Ovary (tissue), 3 donors: ENCODE results near the gene HNRNPC.

Source experiments
- CTCF ChIP-seq, 3 donors: fragments of 450-650 bp in 2 of 3; fragments of 200-600 bp in 1 of 3; IDR thresholded peaks; one replicate each; pipeline versions ENCODE4 v1.5.1 to v1.8.0; 2016 to 2022; ENCODE audit warnings: antibody characterized with exemption in 3 of 3, mild to moderate bottlenecking in 1 of 3
- EP300 ChIP-seq: sonication (generic); formaldehyde crosslinking; IDR thresholded peaks from one replicate; pipeline ENCODE4 v1.6.1; 2017; ENCODE audit warnings: antibody characterized with exemption
- POLR2A ChIP-seq: fragments of 450-650 bp; IDR thresholded peaks from one replicate; pipeline ENCODE4 v1.6.1; 2017; ENCODE audit warnings: antibody characterized with exemption, mild to moderate bottlenecking, moderate library complexity
- donor health status: DM: no; HTN: no; CAD: no.

DNA sequence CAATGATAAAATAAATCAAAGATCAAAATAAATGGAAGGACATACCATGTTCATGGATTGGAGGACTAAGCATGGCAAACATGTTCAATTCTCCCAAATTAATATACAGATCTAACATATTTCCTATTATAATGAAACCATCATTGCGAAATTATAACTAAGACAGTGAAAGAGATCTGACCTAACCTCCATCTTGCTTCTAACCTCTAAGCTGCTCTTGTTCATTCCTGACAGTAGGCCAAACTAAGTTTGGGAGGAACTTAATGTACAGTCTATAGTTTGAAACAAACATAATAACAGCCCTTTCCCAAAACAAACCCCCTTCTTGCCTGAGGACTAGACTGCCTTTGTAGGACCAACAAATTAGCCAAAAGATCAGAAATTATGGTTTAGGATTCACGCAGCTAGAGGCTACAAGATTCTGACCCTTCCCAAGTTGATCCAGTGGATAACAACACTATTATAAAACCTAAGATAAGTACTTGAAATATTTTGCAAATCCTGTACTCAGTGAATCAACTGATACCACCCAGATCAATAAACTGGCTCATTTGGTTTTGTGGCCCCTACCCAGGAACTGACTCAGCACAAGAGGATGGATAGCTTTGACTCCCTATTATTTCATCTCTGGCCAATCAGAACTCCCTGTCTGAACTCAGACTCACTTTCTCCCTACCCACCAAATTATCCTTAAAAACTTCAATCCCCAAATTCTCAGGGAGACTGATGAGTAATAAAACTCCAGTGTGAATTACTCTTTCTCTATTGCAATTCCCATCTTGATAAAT lies 71.6 kb downstream of the HNRNPC start:
- TF ChIP-seq CTCF (IDR thresholded peaks at IDR 0.05) = no peak
- no peak for TF ChIP-seq POLR2A
- no peak for TF ChIP-seq EP300
